Anterior cingulate cortex (tissue), 58 donors: ENCODE data around the gene DPH5.
"Not testable (repeated sequence)": the region's sequence is repeated elsewhere in the genome, so short reads cannot be mapped to it uniquely, and the experiment has no call there.

Source experiments
- DNase-seq, 58 donors: peaks; one replicate each; lab custom pipeline; 2025; lab: John Stamatoyannopoulos, UW

Gene DPH5

DNA sequence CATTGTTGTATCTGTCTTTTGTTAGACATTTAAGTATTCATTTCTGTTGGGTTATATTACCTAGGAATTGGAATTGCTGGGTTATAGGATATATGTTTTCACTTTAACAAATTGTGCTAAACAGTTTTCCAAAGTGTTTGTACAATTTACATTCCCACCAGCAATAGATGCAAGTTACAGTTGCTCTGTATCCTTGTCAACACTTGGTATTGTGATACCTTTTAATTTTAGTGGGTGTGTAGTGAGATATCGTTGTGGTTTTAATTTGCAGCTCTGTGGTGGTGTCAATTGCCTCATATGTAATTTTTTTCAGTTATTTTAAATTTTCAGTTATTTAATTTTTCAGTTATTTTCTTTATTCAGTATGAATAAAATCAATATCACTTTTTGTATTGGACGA, 7.4 kb upstream of the DPH5 start:
- DNase-seq: no peak

DNA sequence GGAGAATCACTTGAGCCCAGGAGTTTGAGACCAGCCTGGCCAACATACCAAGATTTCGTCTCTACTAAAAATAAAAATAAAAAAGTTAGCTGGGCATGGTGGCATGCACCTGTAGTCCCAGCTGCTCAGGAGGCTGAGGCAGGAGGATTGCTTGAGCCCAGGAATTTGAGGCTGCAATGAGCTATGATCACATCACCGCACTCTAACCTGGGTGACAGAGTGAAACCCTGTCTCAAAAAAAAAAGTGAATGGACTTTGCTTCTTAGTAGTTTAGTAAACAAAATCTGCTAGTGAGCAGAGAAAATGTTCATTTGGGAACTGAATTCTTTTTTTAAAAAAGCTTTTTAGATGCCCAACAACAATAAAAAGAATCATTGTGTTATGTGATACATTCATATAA, 6.5 kb upstream of the DPH5 start:
- not testable (repeated sequence) for DNase-seq

DNA sequence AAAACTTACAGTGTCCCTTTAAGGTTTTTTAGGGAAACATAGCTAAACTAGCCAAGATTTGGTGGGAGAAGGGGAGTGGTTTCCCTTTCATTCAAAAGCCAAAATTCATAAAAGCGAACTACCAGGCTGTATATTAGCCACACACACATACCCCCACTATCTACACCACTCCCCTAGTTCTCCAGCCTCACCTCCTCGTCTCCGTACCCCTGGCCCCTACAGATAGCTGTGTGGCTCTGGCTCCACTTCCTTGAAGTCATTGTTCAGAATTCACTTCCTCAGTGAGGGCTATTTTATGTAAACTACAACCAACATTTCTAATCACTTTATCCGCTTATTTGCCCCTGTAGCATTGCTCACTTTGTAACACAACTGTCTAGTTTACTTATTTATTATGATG, 5.3 kb upstream of the DPH5 start:
- no peak for DNase-seq

DNA sequence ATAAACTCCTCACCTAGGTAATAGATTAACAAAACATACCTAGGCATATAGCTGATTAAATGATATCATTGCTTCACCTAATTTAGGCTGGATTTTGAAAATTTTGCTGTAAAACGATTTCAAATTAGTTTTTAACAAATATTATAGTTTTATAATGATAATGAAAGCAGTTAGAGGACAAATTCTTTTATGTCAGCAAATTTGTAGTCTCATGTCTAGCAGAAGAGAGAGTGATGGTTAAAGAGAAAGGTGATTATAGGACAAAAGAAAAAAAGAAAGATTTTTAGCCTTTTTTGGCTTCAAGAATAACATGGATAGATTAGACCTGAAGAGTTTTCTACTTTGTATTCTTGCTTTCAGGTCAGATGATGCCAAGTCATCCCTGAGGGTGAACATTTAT, 3.6 kb upstream of the DPH5 start:
- no peak for DNase-seq

DNA sequence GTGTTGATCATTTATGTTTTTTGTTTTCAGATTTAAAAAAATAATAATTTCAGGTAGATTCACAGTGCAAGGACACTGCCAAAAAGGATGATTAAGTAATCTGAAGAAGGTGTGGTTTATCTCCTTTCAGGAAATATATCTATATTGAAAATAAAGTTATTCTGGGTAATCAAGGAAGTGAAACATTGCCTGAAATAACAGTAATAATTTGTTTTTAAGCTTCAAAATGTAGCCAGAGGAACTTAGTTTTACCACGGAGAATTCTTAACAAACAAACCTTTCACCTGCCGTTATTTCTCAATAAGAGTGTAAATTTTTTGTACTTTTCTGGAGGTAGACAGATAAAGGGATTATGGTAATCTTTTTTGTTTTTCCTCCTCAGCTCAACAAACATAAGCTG, 2.9 kb upstream of the DPH5 start:
- DNase-seq: no peak

DNA sequence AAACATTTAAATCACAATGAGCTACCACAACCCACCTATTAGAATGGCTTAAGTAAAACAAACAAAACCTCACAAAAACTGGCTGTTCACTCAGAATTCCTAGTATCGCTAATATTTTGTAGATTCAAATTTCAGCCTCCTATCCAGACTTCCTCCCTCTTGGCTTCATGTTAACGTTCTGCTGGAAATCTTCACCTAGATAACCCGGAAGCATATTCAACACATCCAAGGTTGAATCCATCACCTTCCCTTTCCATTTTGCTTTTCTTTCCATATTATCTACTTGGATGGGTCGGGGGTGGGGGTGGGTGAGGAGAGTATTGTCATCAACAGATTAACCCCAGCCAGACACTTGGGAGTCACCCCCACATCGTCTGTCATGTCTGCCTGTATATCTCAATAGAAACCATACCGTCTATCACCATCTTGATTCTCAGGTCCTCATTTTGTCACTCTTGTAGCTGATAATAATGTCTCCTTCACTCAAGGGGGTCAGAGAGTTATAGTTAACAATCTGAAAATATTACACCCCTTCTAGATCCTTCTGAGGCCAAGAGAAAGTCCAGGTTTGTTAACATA, 1.7 kb upstream of the DPH5 start:
- DNase-seq: no peak

DNA sequence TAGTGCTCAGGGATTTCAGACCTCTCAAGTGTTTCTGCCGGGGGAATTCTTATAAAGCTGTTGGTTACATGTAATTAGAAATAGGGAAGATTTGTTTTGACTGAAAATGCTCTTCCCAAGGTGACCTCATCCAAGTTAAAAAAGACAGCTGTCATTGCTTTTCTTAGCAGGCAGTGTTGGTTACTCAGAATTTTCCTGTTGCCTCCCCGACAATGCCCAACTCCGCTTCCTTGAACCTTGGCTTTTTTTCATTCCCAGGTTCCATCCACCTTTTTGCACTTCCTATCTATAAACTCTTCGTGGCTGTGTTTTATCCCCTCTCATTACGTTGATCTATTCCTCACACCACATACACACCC, 825 bp upstream of the DPH5 start:
- no peak for DNase-seq

DNA sequence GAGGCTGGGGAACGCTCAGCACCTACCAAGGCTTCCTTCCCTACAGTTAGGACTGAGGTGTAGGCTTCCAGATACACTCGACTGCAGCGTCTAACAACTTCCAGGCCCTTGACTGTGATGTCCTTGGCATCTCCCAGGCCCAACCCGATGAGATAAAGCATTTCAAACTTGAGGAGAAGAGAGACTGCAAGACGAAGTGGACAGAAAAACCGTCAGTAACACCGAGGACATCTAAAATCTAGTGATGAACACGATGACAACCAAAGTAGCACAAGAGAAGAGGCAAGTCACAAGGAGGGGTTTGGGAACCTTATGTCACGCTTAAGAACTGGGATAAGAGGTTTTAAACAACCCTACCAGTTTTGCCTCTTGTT, 314 bp downstream of the DPH5 start:
- peak in 16 of 58 donors; percentile 0 to 77 (median 28) for DNase-seq

DNA sequence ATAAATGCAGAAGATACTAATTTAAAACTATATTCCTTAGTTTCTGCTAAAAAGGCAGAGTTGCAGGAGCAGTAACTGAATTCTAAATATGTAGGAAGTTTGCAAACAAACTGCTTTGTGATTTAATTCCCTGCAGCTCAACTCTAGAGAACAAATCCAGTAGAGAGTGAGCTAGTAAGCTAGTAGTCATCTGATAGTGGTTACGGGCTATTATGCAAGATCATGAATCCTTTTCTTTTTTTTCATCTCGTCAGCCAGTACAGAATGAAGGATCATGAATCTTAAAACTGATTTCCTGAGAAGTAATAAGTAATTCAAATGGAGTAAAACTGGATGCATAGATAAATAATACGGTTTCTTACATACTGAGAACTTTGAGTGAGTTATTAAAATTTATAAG, 3.3 kb downstream of the DPH5 start:
- no peak for DNase-seq

DNA sequence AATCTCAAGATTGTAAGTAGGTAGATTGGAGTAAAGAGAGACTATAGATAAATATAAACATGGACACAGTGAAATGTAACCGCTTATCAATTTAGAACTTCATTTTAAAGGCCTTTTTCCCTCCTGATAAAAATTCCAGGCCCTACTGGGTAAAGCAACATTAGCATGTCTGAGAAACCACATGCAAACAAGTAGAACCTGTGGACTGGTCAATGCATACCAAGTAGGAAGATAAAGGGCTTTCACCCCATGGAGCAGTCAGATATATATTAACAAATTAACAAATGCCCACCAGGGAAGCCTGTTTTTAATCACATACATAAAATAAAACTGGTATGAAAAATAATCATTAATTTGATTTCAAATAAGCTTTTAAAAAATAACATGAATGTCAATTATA, 8.1 kb downstream of the DPH5 start:
- DNase-seq: no peak

DNA sequence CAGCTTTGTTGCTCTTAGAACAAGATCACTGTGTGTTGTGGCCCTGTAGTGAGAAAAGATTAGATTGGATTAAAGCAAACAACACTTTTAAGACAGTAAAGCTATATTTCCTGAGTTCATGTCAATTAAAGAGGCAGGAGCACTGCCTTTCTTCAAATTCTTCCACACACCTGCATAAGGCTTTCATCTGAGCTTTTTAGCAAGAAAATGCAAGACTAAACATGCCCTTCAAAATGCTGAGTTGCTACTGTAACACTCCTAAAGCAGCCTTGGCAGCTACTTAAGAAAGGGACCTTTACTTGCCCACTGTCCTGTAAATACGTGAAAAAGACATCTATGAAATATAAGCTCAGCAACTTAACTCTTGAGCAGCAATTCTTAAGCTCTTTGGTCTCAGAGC, 11.8 kb downstream of the DPH5 start:
- DNase-seq: no peak

DNA sequence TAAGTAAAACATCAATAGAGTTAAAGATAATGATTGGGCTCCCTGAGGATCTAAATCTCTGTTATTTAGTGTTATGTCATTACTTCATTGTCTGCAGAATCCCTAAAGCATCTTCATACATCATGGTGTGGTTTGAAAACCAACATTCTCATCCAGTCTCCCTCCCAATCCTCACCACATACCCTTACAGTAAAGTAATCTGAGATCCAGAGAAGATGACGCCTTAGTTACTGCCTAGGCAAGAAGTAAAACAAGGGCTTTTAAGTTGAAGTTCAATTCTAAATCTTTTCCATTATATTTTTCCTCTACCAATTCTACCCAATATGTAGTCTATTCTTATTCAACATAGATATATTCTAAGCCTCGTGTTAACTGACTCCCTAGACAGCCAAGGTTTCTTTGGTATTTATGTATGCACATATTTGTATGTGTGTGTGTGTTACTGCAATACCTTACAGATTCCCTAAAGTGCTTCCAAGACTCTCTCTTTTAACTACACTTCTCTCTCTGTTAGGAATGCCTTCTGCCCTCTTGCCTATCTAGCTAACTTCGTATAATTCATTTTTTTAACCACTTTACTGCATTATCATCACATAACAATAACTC, 17.3 kb downstream of the DPH5 start:
- no peak for DNase-seq

DNA sequence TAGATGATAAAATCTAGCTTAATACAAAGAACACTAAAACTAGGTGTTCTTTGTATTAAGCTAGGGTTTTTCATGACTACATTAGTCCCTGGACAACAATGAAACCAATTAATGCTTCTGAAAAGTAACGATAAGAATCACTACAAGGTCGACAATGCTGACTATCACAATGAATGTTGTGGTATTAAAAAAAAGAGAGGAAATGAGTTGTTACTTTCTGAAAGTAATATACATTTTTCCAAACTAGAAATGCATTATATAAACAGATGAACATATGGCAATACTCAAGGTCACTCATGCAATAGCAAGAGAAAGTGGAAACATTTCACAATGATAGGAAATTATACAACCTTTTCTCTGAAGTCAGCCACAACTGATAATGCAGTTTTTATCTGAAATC, 19.0 kb downstream of the DPH5 start:
- DNase-seq: no peak

DNA sequence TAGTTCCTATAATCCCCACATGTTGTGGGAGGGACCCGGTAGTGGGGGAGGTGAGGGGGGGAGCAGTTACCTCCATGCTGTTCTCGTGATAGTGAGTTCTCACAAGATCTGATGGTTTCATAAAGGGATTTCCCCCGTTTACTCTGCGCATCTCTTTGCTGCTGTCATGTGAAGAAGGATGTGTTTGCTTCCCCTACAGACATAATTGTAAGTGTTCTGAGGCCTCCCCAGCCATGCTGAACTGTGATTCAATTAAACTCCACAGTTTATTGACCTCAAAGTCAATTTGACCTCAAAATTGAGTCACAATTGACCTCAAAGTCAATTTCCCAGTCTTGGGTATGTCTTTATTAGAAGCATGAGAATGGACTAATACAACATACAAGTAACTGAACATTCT, 19.7 kb downstream of the DPH5 start:
- no peak for DNase-seq

DNA sequence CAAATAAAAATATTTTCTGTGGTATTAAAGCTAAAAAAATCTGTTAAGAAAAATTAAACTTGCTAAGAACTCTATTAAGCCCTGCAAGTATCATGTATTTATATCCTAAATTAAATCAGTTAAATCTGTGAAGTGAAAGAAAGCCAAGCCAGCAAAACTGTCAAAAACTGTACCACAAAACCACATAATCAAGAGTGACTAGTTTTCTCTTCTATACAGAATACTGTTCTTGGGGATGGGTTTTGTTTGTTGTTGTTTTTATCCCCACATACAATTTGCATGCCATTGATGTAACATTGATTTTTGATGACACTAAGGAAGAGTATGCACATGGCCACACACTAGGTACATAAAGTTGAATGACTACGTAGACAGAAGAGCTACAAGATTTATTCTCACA, 20.4 kb downstream of the DPH5 start:
- no peak for DNase-seq

DNA sequence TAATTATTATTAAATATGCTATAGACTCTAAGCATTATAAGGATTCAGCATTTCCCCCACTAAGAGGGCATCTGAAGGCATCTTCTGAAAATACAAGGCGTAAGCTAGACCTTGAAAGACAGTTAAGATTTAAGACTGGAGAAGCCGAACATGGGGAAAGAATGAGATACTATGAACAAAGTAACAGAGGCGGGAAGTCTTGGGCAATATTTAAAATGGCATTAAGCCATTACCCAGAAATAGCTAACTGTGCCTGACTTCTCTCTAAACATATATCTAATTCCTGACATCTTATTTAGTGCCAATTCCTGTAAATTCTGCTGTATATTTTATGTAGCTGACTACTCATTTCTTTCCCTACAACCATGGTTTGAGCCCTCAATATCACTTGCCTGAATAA, 20.9 kb downstream of the DPH5 start:
- no peak for DNase-seq

DNA sequence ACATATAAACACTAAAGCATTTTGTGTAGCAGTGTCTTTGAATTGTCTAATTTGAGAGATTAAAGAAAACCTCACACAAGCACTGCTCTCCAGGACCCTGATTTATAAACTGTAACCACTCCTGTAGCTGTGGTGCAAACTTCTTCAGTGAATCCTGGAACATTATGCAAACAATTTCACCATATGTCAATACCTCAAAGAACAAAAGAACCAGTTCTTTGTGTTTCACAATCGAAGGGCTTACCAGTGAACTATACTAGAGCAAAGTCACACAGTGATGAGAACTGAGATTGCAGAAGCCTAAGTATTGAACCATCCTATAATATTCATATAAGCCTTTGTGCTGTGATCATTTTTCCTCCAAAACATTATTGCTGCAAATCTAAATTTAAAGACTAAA, 21.5 kb downstream of the DPH5 start:
- DNase-seq: no peak

DNA sequence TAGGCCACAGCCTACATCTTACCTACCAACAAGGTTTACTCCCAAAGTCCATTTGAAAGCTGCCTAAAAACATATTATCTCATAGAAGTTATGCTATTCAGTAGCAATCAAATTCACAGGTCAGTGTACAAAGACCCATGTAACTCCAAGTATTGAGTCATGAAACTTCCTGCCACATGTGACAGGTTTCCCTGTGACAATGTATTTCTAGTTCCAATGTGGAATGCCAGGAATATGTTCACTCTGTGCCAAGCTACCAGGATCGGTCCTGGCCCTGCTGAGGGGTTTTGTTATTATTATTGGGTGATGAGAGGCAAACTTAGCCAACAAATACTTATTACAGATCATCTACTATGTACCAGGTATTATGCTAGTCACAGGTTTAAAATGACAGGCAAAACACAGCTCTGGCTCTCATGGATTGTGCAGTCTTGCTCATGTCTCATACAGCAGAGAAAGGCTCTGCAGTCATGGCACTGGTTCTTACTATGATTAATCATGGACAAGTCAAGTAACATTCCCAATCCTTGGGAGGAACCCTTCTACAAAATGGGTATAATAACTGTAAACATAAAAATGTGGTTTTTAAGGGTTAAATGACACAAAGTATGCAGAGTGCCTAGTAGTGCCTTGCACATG, 22.5 kb downstream of the DPH5 start:
- DNase-seq: no peak

DNA sequence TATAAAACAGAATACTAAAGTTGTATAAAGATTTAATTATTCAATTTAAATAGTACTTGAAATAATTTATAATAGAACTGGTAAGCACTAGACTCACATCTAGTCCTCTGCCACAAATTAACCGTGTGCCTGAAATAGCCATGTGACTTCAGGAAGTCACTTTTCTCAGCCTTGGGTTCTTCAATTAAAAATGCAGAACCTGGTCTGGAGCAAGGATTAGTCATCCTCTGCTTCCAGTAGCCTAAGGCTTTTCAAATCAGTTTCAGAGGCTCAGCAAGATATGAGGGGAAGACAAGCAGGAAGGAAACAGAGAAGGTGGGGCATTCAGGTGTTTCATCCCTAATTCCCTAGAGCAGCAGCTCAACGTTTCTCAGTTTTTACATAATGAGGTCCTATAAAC, 23.0 kb downstream of the DPH5 start:
- DNase-seq: no peak

DNA sequence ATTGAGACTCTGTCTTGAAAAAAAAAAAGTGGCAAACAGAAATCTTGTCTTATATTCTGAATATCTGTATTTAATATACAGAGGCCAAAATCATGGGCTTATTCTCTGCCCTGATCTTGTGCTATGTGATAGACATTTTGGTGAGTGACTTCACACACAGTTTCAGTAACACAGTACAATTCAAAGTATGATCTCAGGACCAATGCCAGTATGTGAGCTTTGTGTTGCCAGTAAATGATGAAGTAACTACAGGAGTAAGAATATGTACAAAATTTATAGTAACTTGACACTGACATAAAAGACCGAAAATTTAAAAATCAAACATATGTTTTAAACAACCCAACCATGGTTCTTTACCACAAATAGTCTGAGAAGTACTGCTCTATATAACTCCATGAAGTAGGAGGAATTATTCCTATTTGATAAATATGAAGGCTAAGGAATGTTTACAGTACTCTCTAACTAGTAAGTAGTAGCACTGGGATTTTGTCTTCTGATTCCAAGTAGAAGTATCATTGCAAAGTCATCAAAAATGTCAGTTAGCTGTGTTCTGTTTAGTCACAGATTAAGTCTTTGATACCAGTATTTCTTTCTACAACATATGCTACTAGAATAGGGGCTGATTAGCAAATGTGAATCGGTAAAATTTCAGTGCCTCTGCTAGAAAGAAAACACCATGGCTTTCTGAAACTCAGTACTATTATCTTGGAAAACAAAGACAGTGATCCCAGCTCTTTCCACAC, 25.3 kb downstream of the DPH5 start:
- DNase-seq: no peak

DNA sequence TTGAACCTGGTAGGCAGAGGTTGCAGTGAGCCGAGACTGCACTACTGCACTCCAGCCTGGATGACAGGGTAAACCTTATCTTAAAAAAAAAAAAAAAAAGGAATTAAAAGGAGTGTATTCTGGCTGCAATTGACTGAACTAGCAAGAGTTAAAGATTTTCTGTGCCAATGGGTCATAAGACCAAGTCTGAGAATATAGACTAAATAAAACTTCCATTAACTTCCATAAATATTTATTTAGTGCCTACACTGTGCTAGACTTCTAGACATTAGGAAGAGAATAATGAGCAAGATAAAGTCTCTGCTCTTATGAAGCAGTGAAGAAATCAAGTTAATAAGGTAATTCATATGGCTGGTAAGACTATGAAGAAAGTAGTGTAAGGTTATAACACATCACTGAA, 27.2 kb downstream of the DPH5 start:
- no peak for DNase-seq
